Progenitor cell of endocrine pancreas (in vitro differentiated cells): Measurements from ENCODE around the gene ATP6V0B. TPM values are rescaled to one million over a fixed set of nuclear protein-coding genes. Genes with fewer than 3 reads are reported as not detected.

ENCODE experiments used
- DNase-seq: peaks from one replicate; pipeline ENCODE4 v3.0.0; 2021; ENCODE audit warnings: low spot score; ENCODE audit not compliant: unreplicated experiment
- H3K27ac Mint-ChIP-seq: 2 replicates; pipeline ENCODE4 v1.8.0; 2021; ENCODE audit warnings: mild to moderate bottlenecking, moderate library complexity, mixed read lengths
- H3K27me3 Mint-ChIP-seq: 2 replicates; pipeline ENCODE4 v1.8.0; 2021; ENCODE audit warnings: mixed read lengths
- H3K36me3 Mint-ChIP-seq: 2 replicates; pipeline ENCODE4 v1.8.0; 2022; ENCODE audit warnings: mixed read lengths; ENCODE audit not compliant: insufficient read depth
- H3K4me1 Mint-ChIP-seq: 2 replicates; pipeline ENCODE4 v1.8.0; 2021; ENCODE audit warnings: low read depth, mixed read lengths
- H3K4me3 Mint-ChIP-seq: 2 replicates; pipeline ENCODE4 v1.8.0; 2021; ENCODE audit warnings: low read depth, mild to moderate bottlenecking, moderate library complexity, mixed read lengths
- H3K9me3 Mint-ChIP-seq: 2 replicates; pipeline ENCODE4 v1.8.0; 2021; ENCODE audit warnings: low read depth, mixed read lengths
- total RNA-seq: library from RNA; stranded (reverse); gene quantifications from 2 replicates; pipeline ENCODE4 v1.2.1, GENCODE V29; 2021
- TF ChIP-seq, protein P1 (sequence below): fragments of 200-600 bp; sonication (generic); IDR thresholded peaks from one replicate; pipeline ENCODE4 v1.5.0; 2021; ENCODE audit warnings: antibody characterized with exemption, mild to moderate bottlenecking; ENCODE audit not compliant: unreplicated experiment

The ATP6V0B gene
- total RNA-seq, 1 donor from 2014 or later: 104 TPM

GRCh38 chr1:43992232-43992995, 17.7 kb downstream of the ATP6V0B start:
- Mint-ChIP-seq H3K4me1 (peaks cover 34% of the 10 kb centered on the region), H3K27me3 (no peaks in the 10 kb centered on the region), H3K36me3 (no peaks in the 10 kb centered on the region), H3K9me3 (no peaks in the 10 kb centered on the region), H3K4me3 (peak overlapping the region; percentile 88), H3K27ac (peak overlapping the region; percentile 96)
- TF ChIP-seq, protein P1, sequence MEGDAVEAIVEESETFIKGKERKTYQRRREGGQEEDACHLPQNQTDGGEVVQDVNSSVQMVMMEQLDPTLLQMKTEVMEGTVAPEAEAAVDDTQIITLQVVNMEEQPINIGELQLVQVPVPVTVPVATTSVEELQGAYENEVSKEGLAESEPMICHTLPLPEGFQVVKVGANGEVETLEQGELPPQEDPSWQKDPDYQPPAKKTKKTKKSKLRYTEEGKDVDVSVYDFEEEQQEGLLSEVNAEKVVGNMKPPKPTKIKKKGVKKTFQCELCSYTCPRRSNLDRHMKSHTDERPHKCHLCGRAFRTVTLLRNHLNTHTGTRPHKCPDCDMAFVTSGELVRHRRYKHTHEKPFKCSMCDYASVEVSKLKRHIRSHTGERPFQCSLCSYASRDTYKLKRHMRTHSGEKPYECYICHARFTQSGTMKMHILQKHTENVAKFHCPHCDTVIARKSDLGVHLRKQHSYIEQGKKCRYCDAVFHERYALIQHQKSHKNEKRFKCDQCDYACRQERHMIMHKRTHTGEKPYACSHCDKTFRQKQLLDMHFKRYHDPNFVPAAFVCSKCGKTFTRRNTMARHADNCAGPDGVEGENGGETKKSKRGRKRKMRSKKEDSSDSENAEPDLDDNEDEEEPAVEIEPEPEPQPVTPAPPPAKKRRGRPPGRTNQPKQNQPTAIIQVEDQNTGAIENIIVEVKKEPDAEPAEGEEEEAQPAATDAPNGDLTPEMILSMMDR: no peak
- DNase-seq: no peak

DNA sequence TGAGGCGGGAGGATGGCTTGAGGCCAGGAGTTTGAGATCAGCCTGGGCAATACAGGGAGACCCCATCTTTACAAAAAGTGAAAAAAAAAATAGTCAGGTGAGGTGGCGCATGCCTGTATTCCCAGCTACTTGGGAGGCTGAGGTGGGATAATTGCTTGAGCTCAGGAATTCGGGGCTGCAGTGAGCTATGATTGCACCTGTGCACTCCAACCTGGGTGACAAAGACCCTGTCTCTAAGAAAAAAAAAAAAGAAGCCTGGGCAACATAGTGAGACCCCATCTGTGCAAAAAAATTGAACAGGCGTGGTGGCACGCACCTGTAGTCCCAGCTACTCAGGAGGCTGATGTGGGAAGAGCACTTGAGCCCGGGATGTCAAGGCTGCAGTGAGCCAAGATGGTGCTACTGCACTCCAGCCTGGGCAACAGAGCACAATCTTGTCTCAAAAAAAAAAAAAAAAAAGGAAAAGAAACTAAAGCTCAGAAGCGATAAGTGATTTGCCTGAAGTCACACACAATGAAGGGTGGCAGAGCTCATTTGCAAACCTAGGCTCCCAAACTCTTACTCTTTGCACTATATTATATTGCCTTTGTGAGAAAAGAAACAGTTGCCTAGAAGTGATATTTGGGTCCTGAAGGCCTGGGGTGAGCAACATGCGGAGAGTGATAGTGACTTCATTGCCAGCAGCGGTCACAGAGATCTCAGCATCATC, 18.6 kb downstream of the ATP6V0B start:
- Mint-ChIP-seq H3K4me1 (peaks cover 37% of the 10 kb centered on the region), H3K27me3 (no peaks in the 10 kb centered on the region), H3K4me3 (no peak overlapping the region), H3K27ac (no peak overlapping the region), H3K9me3 (no peaks in the 10 kb centered on the region), H3K36me3 (no peaks in the 10 kb centered on the region)
- DNase-seq: no peak
- TF ChIP-seq, protein P1: no peak

DNA sequence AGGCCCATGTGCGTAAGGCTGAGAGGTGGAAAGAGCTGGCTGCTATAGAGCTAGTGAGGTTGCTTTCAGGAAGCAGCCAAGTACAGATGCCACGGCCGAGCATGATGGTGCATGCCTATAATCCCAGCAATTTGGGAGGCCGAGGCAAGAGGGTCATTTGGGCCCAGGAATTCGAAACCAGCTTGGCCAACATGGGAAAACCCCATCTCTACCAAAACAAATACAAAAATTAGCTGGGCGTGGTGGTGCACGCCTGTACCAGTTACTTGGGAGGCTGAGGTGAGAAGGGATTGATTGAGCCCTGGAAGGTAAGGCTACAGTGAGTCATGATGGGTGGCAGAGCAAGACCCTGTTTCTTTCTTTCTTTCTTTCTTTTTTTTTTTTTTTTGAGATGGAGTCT, 19.3 kb downstream of the ATP6V0B start:
- H3K27me3 Mint-ChIP-seq: no peaks in the 10 kb centered on the region
- peaks cover 3% of the 10 kb centered on the region for H3K36me3 Mint-ChIP-seq
- TF ChIP-seq, protein P1: no peak
- no peak for DNase-seq
- H3K4me1 Mint-ChIP-seq: peaks cover 41% of the 10 kb centered on the region
- no peaks in the 10 kb centered on the region for H3K9me3 Mint-ChIP-seq
- H3K27ac Mint-ChIP-seq: no peak overlapping the region
- no peak overlapping the region for H3K4me3 Mint-ChIP-seq

GRCh38 chr1:43994794-43995790, 20.3 kb downstream of the ATP6V0B start:
- Mint-ChIP-seq H3K36me3 (peaks cover 3% of the 10 kb centered on the region), H3K27me3 (no peaks in the 10 kb centered on the region), H3K9me3 (no peaks in the 10 kb centered on the region), H3K27ac (no peak overlapping the region), H3K4me3 (no peak overlapping the region), H3K4me1 (peaks cover 41% of the 10 kb centered on the region)
- no peak for DNase-seq
- TF ChIP-seq, protein P1: peak; percentile 40
